Spleen (tissue), 11 donors: ENCODE measurements around the gene GRIN3B. TPM values are rescaled to one million over a fixed set of nuclear protein-coding genes. Genes with fewer than 3 reads are reported as not detected.
A peak's percentile ranks its signal among the peaks of the same experiment; 100 is the strongest.

Source experiments
- DNase-seq: peaks from one replicate; pipeline ENCODE4 v3.0.0-alpha.2; 2020
- H3K27ac ChIP-seq, 8 donors: fragments of 200-600 bp; sonication (generic) in 7 of 8; 1 replicate in 4 of 8; 2 replicates in 4 of 8; pipeline versions ENCODE4 v1.5.0 to v1.8.0; 2016 to 2021; ENCODE audit warnings: inconsistent platforms in 4 of 8, mild to moderate bottlenecking in 4 of 8, moderate library complexity in 1 of 8
- H3K27me3 ChIP-seq, 7 donors: fragments of 200-600 bp; sonication (generic) in 6 of 7; replicated peaks in 1 of 7; 1 replicate in 4 of 7; 2 replicates in 3 of 7; pipeline versions ENCODE4 v1.5.0 to v1.8.0; 2016 to 2021; ENCODE audit warnings: inconsistent platforms in 3 of 7, mild to moderate bottlenecking in 1 of 7
- H3K36me3 ChIP-seq, 6 donors: fragments of 200-600 bp; sonication (generic) in 5 of 6; 1 replicate in 4 of 6; 2 replicates in 2 of 6; pipeline versions ENCODE4 v1.5.0 to v1.8.0; 2016 to 2021; ENCODE audit warnings: inconsistent platforms in 2 of 6
- H3K4me1 ChIP-seq, 6 donors: fragments of 200-600 bp; sonication (generic) in 5 of 6; 1 replicate in 3 of 6; 2 replicates in 3 of 6; pipeline versions ENCODE4 v1.5.0 to v1.8.0; 2016 to 2021; ENCODE audit warnings: inconsistent platforms in 3 of 6
- H3K4me3 ChIP-seq, 8 donors: fragments of 200-600 bp; sonication (generic) in 7 of 8; 1 replicate in 4 of 8; 2 replicates in 4 of 8; pipeline versions ENCODE4 v1.5.0 to v1.8.0; 2016 to 2021; ENCODE audit warnings: inconsistent platforms in 4 of 8, mild to moderate bottlenecking in 4 of 8, moderate library complexity in 2 of 8
- H3K9me3 ChIP-seq, 8 donors: fragments of 200-600 bp; sonication (generic) in 7 of 8; 1 replicate in 4 of 8; 2 replicates in 4 of 8; pipeline versions ENCODE4 v1.5.0 to v1.8.0; 2016 to 2021; ENCODE audit warnings: inconsistent platforms in 4 of 8
- POLR2A ChIP-seq, 3 donors: fragments of 450-650 bp; IDR thresholded peaks; one replicate each; pipeline ENCODE4 v1.5.1; 2017; ENCODE audit warnings: antibody characterized with exemption in 3 of 3, mild to moderate bottlenecking in 1 of 3
- POLR2AphosphoS5 ChIP-seq, 3 donors: sonication (generic); formaldehyde crosslinking; IDR thresholded peaks; one replicate each; pipeline ENCODE4 v1.5.1; 2017; ENCODE audit warnings: antibody characterized with exemption in 3 of 3
- WGBS, 5 donors: extraction: QIAGEN DNeasy Blood & Tissue Kit in 3 of 5; methylation state at CpG; one replicate each; pipeline versions ENCODE4 v1.1.5 to v1.1.7; 2013 to 2018; 5-methylcytosine and 5-hydroxymethylcytosine counted together
- intact Hi-C: fragments of 100-400 bp; cut with DNase I; formaldehyde crosslinking; loops from one replicate; pipeline ENCODE4 v1.15.0; 2023; ENCODE audit warnings: low total_unique reads
- polyA plus RNA-seq, 3 donors: library from polyadenylated mRNA; stranded (reverse); fragments of 200-250 nt; gene quantifications; one replicate each; pipeline ENCODE4 v1.2.1, GENCODE V29; 2013
- total RNA-seq, 7 donors: library from RNA; depleted of rRNA in 3 of 7; stranded (reverse); fragments of >200 nt in 3 of 7; fragmentation: NEBNext Ultra II Directional in 4 of 7; extraction: Animal tissue kit (Norgen Biotek cat#: 25700) in 4 of 7; gene quantifications; one replicate each; pipeline versions ENCODE4 v1.1.0 to v1.2.1, GENCODE V29; 2016 to 2021
- TF ChIP-seq, protein P1 (sequence below), 11 experiments: fragments of 200-600 bp in 7 of 11; fragments of 450-650 bp in 4 of 11; sonication (generic) in 4 of 11; IDR thresholded peaks in 8 of 11; conservative IDR thresholded peaks in 3 of 11; 1 replicate in 7 of 11; 2 replicates in 4 of 11; pipeline versions ENCODE4 v1.4.0 to v1.8.0; 2016 to 2021; ENCODE audit warnings: antibody characterized with exemption in 11 of 11, inconsistent platforms in 4 of 11, mild to moderate bottlenecking in 1 of 11
- donor health status: healthy with polysubstance abuse.
- donor health status: DM: no; HTN: no; CAD: no; lungs with moderate emphysema.
- donor health status: DM: no; HTN: no; CAD: no.
- donor health status: Bipolar disorder and iron deficiency.
- donor health status: healthy.
- donor health status: DM: no; HTN: no; CAD: no.
- donor health status: DM: yes; HTN: yes; CAD: no.

The GRIN3B gene
- total and polyA plus RNA-seq, 10 donors, result 0.07 to 0.11 TPM; not detected in 8

DNA sequence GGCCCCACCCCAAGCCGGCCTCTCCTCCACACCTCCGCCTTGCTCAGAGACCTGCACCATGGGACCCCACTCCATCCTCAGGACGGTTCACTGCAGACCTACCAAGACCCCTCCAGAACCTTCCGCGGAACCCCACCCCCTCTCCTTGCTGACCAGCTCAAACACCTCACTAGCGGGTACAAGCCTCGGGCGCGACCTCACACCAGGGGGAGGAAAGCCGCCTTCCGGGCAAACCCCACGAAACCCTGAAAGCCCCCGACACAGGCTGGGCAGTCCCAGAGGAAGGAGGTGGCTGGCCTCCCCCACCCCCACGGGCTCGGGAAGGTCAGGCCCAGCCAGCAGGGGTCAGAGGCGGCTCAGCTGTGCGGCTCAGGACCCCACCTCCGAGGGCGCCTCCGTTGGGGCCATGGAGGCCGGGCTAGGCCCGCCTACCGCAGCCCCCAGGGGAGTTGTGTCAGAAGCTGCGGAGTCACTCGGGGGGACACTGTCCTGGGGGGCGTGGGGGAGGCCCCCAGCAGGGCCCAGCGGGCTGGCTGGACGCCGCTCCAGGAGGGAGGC lies 9.8 kb downstream of the GRIN3B start:
- TF ChIP-seq POLR2A (IDR thresholded peaks at IDR 0.05), result no peak
- peak in 1 of 3 donors; percentile 3 for TF ChIP-seq POLR2AphosphoS5 (IDR thresholded peaks at IDR 0.05)
- TF ChIP-seq, protein P1, sequence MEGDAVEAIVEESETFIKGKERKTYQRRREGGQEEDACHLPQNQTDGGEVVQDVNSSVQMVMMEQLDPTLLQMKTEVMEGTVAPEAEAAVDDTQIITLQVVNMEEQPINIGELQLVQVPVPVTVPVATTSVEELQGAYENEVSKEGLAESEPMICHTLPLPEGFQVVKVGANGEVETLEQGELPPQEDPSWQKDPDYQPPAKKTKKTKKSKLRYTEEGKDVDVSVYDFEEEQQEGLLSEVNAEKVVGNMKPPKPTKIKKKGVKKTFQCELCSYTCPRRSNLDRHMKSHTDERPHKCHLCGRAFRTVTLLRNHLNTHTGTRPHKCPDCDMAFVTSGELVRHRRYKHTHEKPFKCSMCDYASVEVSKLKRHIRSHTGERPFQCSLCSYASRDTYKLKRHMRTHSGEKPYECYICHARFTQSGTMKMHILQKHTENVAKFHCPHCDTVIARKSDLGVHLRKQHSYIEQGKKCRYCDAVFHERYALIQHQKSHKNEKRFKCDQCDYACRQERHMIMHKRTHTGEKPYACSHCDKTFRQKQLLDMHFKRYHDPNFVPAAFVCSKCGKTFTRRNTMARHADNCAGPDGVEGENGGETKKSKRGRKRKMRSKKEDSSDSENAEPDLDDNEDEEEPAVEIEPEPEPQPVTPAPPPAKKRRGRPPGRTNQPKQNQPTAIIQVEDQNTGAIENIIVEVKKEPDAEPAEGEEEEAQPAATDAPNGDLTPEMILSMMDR (IDR thresholded peaks at IDR 0.05 in 8 of 11, conservative IDR thresholded peaks at IDR 0.05 in 3 of 11), result no peak
- no peaks in the 10 kb centered on the region for H3K9me3 ChIP-seq
- peak overlapping the region in 6 of 8 donors; percentile 44 to 78 (median 62) for H3K27ac ChIP-seq
- peaks cover 3 to 82% (median 64%) of the 10 kb centered on the region in 6 donors for H3K36me3 ChIP-seq
- DNase-seq, result no peak
- H3K4me3 ChIP-seq, result no peak overlapping the region
- intact Hi-C loops, result no loop called here
- 75 to 96% (median 79%) methylated on average over 17 to 29 of the region's 29 CpGs for WGBS, 5 donors
- peaks cover 8 to 46% (median 22%) of the 10 kb centered on the region in 6 donors for H3K4me1 ChIP-seq
- no peaks in the 10 kb centered on the region for H3K27me3 ChIP-seq

DNA sequence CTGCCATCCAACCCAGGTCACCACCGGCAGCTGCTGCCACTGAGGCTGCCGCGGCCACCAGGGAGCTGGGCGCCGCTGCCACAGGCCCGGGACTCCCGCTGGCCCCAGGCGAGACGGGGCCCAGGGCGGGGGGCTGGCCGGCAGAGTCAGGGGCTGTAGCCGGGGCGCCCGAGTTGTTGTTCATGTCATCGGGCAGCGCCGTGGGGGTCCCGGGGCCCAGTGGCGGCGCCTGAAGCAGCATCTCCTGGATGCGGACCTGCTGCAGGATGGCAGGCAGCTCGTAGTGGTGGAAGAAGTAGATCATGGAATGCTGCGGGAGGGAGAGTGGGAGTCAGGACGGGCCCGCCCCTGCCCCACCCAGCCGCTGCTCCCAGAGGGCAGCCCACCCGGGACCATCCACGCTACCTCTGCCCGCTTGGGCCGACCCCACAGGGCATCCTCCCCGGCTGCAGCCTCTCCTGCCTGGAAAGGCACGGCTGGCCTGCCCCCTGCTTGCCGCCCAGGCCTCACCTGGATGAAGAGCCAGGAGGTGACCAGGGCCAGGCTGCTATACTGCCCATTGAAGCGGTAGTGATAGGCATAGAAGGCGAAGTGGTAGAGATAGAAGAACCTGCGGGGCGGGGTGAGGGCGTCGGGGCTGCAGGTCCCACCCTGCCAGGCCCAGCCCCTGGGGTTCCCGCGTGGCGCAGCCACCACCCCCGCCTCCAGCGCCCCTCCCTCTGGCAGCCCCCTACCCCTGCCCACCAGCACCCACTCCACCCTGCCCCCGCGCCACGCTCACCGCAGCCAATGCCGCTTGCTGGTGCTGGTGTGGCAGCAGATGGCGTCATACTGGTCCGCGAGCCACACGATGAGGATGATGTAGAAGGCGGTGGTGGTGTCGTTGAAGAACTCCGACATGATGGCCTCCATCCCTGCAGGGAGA lies 10.6 kb downstream of the GRIN3B start:
- peaks cover 15 to 54% (median 30%) of the 10 kb centered on the region in 6 donors for H3K4me1 ChIP-seq
- intact Hi-C loops, result no loop called here
- no peak for TF ChIP-seq POLR2AphosphoS5 (IDR thresholded peaks at IDR 0.05)
- TF ChIP-seq, protein P1 (IDR thresholded peaks at IDR 0.05 in 8 of 11, conservative IDR thresholded peaks at IDR 0.05 in 3 of 11), result no peak
- no peak for TF ChIP-seq POLR2A (IDR thresholded peaks at IDR 0.05)
- peaks cover 3 to 90% (median 65%) of the 10 kb centered on the region in 6 donors for H3K36me3 ChIP-seq
- DNase-seq, result no peak
- peak overlapping the region in 5 of 8 donors; percentile 11 to 78 (median 62) for H3K27ac ChIP-seq
- no peaks in the 10 kb centered on the region for H3K9me3 ChIP-seq
- no peaks in the 10 kb centered on the region for H3K27me3 ChIP-seq
- 89 to 97% (median 93%) methylated on average over 35 to 56 of the region's 56 CpGs for WGBS, 5 donors
- no peak overlapping the region for H3K4me3 ChIP-seq

DNA sequence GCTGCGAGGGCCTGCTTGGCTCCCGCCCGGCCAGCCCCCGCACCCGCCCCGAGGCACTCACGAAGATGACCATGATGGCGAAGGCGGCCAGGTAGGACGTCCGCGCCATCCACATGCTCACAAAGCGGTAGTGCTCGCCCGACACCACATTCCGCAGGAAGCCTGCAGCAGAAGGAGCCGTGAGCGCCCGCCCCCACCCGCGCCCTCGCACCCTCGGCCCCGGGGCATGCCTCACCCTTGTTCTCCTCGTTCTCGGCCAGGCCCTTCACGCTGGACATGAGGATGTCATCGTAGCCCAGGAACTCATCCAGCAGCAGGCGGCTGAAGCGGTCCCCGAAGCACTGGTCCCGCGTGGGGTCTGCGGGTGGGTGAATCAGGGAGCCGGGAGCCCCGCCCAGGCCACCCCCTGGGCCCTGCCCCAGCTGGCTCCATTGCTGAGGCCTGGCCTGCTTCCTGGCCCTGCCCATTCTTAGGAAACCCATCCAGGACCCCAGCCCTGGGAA lies 11.7 kb downstream of the GRIN3B start:
- Histone ChIP-seq H3K9me3 (no peaks in the 10 kb centered on the region), H3K27me3 (no peaks in the 10 kb centered on the region), H3K36me3 (peaks cover 3 to 98% (median 65%) of the 10 kb centered on the region in 6 donors), H3K4me1 (peaks cover 25 to 64% (median 40%) of the 10 kb centered on the region in 6 donors), H3K27ac (no peak overlapping the region), H3K4me3 (no peak overlapping the region)
- DNase-seq, result no peak
- intact Hi-C loops, result no loop called here
- peak in 2 of 3 donors; percentile 9 to 24 for TF ChIP-seq POLR2AphosphoS5 (IDR thresholded peaks at IDR 0.05)
- TF ChIP-seq, protein P1 (IDR thresholded peaks at IDR 0.05 in 8 of 11, conservative IDR thresholded peaks at IDR 0.05 in 3 of 11), result no peak
- WGBS, 5 donors, result 95 to 97% (median 96%) methylated on average over 24 to 36 of the region's 36 CpGs

DNA sequence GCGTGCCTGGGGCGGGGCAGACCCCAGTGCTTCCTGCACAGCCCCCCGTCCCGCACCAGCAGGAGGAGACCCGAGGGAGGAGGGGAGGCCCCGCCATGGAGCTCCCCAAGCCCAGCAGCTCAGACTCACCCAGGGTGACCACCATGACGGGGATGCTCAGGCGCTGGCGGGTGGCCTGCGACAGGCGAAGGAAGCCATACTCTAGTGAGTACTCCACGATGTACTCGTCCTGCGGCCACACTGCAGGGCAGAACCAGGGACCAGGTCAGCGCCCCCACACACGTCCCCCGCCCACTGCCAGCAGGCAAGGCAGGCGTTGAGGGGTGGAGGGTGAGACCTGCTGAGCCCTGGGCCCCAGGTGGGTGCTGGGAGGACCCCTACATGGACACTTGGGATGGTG lies 12.1 kb downstream of the GRIN3B start:
- WGBS, 5 donors, result 90 to 96% (median 94%) methylated on average over 2 to 18 of the region's 18 CpGs
- intact Hi-C loops, result no loop called here
- no peak overlapping the region for H3K4me3 ChIP-seq
- TF ChIP-seq, protein P1 (IDR thresholded peaks at IDR 0.05 in 8 of 11, conservative IDR thresholded peaks at IDR 0.05 in 3 of 11), result no peak
- TF ChIP-seq POLR2AphosphoS5 (IDR thresholded peaks at IDR 0.05) (peak in 1 of 3 donors; percentile 9), POLR2A (IDR thresholded peaks at IDR 0.05) (no peak)
- H3K4me1 ChIP-seq, result peaks cover 29 to 69% (median 44%) of the 10 kb centered on the region in 6 donors
- no peak for DNase-seq
- H3K36me3 ChIP-seq, result peaks cover 3 to 94% (median 65%) of the 10 kb centered on the region in 6 donors
- H3K9me3 ChIP-seq, result no peaks in the 10 kb centered on the region
- H3K27ac ChIP-seq, result no peak overlapping the region
- H3K27me3 ChIP-seq, result no peaks in the 10 kb centered on the region
